ENCODE data around the gene PARN.

- TF ChIP-seq, protein P1, sequence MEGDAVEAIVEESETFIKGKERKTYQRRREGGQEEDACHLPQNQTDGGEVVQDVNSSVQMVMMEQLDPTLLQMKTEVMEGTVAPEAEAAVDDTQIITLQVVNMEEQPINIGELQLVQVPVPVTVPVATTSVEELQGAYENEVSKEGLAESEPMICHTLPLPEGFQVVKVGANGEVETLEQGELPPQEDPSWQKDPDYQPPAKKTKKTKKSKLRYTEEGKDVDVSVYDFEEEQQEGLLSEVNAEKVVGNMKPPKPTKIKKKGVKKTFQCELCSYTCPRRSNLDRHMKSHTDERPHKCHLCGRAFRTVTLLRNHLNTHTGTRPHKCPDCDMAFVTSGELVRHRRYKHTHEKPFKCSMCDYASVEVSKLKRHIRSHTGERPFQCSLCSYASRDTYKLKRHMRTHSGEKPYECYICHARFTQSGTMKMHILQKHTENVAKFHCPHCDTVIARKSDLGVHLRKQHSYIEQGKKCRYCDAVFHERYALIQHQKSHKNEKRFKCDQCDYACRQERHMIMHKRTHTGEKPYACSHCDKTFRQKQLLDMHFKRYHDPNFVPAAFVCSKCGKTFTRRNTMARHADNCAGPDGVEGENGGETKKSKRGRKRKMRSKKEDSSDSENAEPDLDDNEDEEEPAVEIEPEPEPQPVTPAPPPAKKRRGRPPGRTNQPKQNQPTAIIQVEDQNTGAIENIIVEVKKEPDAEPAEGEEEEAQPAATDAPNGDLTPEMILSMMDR (IDR thresholded peaks at IDR 0.05) = no peak
- no peak for TF ChIP-seq POLR2A (IDR thresholded peaks at IDR 0.05)
These were observed 54.0 kb downstream of the PARN start for GRCh38 chr16:14576069-14576468.

All from breast epithelium (tissue), 3 donors.